Measurements from ENCODE around the gene CUX1.

CUX1 gene

DNA sequence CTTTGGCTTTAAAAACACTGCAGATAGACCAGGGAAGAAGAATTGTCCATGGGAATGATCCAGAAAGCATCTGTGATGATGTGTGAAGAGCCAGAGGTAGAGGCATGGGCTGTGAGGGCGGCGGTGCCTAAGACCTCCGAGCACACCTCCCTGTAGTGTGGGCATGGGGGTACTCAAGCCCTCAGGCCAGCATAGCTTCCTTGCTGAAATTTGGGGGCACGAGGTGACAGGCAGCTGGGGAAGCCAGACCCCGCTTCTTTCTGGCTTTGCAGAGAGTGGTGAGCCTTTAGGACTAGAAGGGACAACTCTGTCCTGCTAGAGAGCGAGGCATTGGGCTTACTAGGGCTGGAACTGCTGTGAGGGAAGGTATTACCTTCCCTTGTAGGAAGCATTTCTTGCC is 281.6 kb downstream of the CUX1 start:
- TF ChIP-seq, protein P1, sequence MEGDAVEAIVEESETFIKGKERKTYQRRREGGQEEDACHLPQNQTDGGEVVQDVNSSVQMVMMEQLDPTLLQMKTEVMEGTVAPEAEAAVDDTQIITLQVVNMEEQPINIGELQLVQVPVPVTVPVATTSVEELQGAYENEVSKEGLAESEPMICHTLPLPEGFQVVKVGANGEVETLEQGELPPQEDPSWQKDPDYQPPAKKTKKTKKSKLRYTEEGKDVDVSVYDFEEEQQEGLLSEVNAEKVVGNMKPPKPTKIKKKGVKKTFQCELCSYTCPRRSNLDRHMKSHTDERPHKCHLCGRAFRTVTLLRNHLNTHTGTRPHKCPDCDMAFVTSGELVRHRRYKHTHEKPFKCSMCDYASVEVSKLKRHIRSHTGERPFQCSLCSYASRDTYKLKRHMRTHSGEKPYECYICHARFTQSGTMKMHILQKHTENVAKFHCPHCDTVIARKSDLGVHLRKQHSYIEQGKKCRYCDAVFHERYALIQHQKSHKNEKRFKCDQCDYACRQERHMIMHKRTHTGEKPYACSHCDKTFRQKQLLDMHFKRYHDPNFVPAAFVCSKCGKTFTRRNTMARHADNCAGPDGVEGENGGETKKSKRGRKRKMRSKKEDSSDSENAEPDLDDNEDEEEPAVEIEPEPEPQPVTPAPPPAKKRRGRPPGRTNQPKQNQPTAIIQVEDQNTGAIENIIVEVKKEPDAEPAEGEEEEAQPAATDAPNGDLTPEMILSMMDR (IDR thresholded peaks at IDR 0.05): no peak
- Mint-ChIP-seq H3K27me3 (ENCODE audit: low read depth, poor library complexity) (no peaks in the 10 kb centered on the region), H3K27ac (peak overlapping the region; percentile 32), H3K9me3 (no peaks in the 10 kb centered on the region), H3K4me3 (no peak overlapping the region), H3K36me3 (ENCODE audit: low read depth) (peaks cover 34% of the 10 kb centered on the region), H3K4me1 (peaks cover 47% of the 10 kb centered on the region)
- no peak for DNase-seq

DNA sequence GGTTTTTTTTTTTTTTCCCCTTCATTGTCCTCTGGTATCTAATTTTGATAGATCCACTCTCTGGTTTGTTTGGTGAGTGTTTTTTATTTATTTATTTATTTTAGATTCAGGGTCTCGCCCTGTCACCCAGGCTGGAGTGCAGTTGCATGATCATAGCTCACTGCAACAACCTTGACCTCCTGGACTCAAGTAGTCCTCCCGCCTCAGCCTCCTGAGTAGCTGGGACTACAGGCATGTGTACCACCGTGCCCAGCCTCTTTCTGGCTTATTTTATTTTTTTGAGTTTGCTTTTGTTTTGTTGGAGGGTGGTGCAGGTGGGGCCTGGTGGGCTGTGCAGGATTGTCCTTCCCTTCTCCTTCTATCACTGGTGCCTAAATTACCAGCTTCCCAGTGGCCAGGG is 282.0 kb downstream of the CUX1 start:
- peaks cover 44% of the 10 kb centered on the region for H3K4me1 Mint-ChIP-seq
- no peak overlapping the region for H3K4me3 Mint-ChIP-seq
- H3K27me3 Mint-ChIP-seq (ENCODE audit: low read depth, poor library complexity): no peaks in the 10 kb centered on the region
- no peak for DNase-seq
- H3K9me3 Mint-ChIP-seq: no peaks in the 10 kb centered on the region
- H3K27ac Mint-ChIP-seq: no peak overlapping the region
- TF ChIP-seq, protein P1 (IDR thresholded peaks at IDR 0.05): no peak
- H3K36me3 Mint-ChIP-seq (ENCODE audit: low read depth): peaks cover 39% of the 10 kb centered on the region

DNA sequence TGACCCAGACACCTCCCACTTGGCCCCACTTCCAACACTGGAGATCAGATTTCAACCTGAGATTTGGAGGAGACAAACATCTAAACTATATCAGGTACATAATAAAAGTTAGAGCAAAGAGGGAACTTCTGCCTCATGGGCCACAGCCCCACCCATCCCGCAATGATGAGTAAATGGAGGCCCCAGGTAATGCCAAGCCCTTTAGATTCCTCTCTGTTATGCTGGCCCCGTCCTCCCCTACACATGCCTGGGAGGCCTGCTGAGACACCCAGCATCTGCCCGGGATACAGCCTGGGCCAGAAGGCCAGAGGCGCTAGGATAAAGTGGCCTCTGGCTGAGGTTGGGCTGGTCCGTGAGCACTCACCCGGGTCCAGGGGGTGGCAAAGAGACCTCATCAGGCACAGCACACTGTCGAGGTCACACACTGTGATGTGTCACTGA is 283.7 kb downstream of the CUX1 start:
- Mint-ChIP-seq H3K4me3 (no peak overlapping the region), H3K4me1 (peaks cover 30% of the 10 kb centered on the region), H3K27ac (peak overlapping the region; percentile 54), H3K27me3 (ENCODE audit: low read depth, poor library complexity) (no peaks in the 10 kb centered on the region), H3K9me3 (no peaks in the 10 kb centered on the region), H3K36me3 (ENCODE audit: low read depth) (peaks cover 51% of the 10 kb centered on the region)
- DNase-seq: no peak
- TF ChIP-seq, protein P1 (IDR thresholded peaks at IDR 0.05): no peak

DNA sequence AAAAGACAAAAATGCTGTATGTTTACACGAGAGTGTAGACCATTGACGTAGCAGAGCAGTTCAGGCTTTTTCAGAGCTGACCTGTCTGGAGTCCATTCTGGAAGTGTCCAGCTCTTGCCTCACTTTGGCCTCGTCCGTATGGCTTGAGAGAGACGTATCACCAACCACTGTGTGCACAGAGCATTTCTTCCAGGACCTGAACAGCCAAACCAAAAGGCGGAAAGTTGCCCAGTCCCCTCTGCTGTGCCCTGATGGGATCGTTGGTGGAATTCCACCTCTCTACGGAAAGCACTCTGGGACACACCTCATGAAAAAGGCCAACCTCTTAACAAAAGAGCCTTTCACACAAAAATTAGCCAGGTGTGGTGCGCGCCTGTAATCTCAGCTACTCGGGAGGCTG is 284.5 kb downstream of the CUX1 start:
- TF ChIP-seq, protein P1 (IDR thresholded peaks at IDR 0.05): no peak
- Mint-ChIP-seq H3K27me3 (ENCODE audit: low read depth, poor library complexity) (no peaks in the 10 kb centered on the region), H3K4me1 (peaks cover 22% of the 10 kb centered on the region), H3K27ac (peak overlapping the region; percentile 93), H3K9me3 (no peaks in the 10 kb centered on the region), H3K36me3 (ENCODE audit: low read depth) (peaks cover 59% of the 10 kb centered on the region), H3K4me3 (no peak overlapping the region)
- DNase-seq: no peak

DNA sequence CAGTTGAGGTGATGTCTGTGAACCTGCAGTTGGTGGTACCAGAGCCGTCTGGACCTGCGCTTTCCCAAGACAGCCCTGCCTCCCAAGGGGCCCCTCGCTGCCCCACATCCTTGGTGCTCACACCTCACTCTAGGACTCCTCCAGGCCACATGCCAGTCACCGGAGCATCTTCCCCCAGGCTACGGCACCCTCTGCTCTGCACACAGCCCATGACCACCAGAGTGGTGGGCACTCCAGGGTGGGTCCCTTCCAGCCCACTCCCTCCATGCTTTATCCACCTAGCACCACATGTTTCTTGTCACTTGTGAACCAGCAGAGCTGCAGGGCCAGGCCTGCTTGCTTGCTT is 285.6 kb downstream of the CUX1 start:
- H3K4me1 Mint-ChIP-seq: peaks cover 11% of the 10 kb centered on the region
- H3K27ac Mint-ChIP-seq: peak overlapping the region; percentile 76
- no peaks in the 10 kb centered on the region for H3K9me3 Mint-ChIP-seq
- TF ChIP-seq, protein P1 (IDR thresholded peaks at IDR 0.05): no peak
- no peak overlapping the region for H3K4me3 Mint-ChIP-seq
- H3K27me3 Mint-ChIP-seq (ENCODE audit: low read depth, poor library complexity): no peaks in the 10 kb centered on the region
- peaks cover 62% of the 10 kb centered on the region for H3K36me3 Mint-ChIP-seq (ENCODE audit: low read depth)
- no peak for DNase-seq

DNA sequence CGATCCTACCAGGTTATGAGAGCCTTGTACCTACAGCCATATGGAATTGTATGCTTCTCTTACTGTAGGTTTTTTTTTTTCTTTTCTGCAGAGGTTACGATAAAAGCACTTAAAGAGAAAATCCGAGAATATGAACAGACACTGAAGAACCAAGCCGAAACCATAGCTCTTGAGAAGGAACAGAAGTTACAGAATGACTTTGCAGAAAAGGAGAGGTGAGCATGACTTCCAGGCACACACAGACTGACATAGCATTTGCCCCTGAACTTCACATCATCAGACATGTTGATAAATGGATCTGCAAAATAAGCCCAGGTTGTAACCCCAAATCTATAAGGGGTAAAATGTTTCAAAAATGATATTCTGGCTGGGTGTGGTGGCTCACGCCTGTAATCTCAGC is 286.8 kb downstream of the CUX1 start:
- Mint-ChIP-seq H3K27ac (no peak overlapping the region), H3K4me1 (peaks cover 8% of the 10 kb centered on the region), H3K4me3 (no peak overlapping the region), H3K27me3 (ENCODE audit: low read depth, poor library complexity) (no peaks in the 10 kb centered on the region), H3K9me3 (no peaks in the 10 kb centered on the region), H3K36me3 (ENCODE audit: low read depth) (peaks cover 59% of the 10 kb centered on the region)
- DNase-seq: no peak
- TF ChIP-seq, protein P1 (IDR thresholded peaks at IDR 0.05): no peak
